22Rv1 (cell line): ENCODE results near the gene TAS2R4.

Experiments
- CTCF ChIP-seq: fragments of 450-650 bp; IDR thresholded peaks from 2 replicates; pipeline ENCODE4 v1.5.1; 2017; ENCODE audit warnings: mild to moderate bottlenecking
- ZFX ChIP-seq: fragments of 450-650 bp; IDR thresholded peaks from 2 replicates; pipeline ENCODE4 v1.6.1; 2017; ENCODE audit warnings: antibody characterized with exemption, borderline replicate concordance

- TF ChIP-seq CTCF (no peak), ZFX (no peak)
These were observed 28.1 kb upstream of the TAS2R4 start for GRCh38 chr7:141748396-141748795.
